T47D (cell line): Measurements from ENCODE around the gene MBD3L5.
A peak's percentile ranks its signal among the peaks of the same experiment; 100 is the strongest.
"Not testable (repeated sequence)": the region's sequence is repeated elsewhere in the genome, so short reads cannot be mapped to it uniquely, and the experiment has no call there.

Experiments
- DNase-seq, 2 experiments: peaks; one replicate each; pipeline versions ENCODE4 v3.0.0 to v3.0.0-alpha.2; 2011 to 2012; ENCODE audit warnings: low read depth in 1 of 2, low spot score in 1 of 2
- JUND ChIP-seq: IDR thresholded peaks from 2 replicates; pipeline ENCODE4 v1.6.1; 2012; ENCODE audit warnings: low read depth
- in situ Hi-C: cut with HindIII; loops from 2 replicates; pipeline ENCODE4 v1.10.0; 2016; ENCODE audit warnings: low sequenced_read_pairs, low pct_unique_long_range_greater_than_20kb

The MBD3L5 gene

GRCh38 chr19:7063339-7063738 is 33.0 kb downstream of the MBD3L5 start:
- TF ChIP-seq JUND, result no peak
- in situ Hi-C loops, result no loop called here
- DNase-seq, result no peak

DNA sequence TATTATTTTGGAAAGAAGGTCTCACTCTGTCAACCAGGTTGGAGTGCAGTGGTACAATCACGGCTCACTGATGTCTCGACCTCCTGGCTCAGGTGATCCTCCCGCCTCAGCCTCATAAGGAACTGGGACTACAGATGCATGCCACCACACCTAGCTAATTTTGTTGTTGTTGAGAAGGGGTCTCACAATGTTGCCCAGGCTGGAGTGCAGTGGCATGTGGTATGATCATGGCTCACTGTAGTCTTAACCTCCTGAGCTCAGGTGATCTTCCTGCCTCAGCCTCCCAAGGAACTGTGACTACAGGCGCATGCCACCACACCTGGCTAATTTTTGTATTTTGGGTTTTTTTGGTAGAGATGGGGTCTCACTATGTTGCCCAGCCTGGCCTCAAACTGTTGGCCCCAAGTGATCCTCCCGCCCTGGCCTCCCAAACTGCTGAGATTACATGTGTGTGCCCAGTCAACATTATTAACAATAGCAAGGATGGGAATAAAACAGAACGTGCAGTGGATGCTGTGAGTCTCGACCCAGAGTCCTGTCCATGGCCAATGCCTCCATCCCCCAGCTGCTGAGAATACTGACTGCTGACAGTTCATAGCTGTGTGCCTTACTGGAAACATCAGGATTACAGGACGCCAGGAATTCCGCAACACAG is 33.5 kb downstream of the MBD3L5 start:
- no peak for TF ChIP-seq JUND
- in situ Hi-C loops, result no loop called here
- no peak for DNase-seq

DNA sequence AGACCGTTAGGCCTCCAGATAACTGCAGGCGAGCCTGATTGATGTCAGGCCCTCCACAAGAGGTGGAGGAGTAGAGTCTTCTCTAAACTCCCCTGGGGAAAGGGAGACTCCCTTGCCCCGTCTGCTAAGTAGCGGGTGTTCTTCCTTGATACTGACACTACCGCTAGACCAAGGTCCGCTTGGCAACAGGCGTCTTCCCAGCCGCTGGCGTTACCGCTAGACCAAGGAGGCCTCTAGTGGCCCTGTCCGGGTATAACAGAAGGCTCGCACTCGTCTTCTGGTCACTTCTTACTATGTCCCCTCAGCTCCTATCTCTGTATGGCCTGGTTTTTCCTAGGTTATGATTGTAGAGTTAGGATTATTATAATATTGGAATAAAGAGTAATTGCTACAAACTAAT is 36.7 kb downstream of the MBD3L5 start:
- in situ Hi-C loops, result not testable (repeated sequence)
- DNase-seq, result peak in 1 of 2 experiments; percentile 69

- in situ Hi-C loops, result no loop called here
- TF ChIP-seq JUND, result no peak
- no peak for DNase-seq
Observed at GRCh38 chr19:7067716-7068115, 37.3 kb downstream of the MBD3L5 start.

- DNase-seq, result no peak
- in situ Hi-C loops, result no loop called here
- no peak for TF ChIP-seq JUND
Observed at GRCh38 chr19:7068599-7068998, 38.2 kb downstream of the MBD3L5 start.

GRCh38 chr19:7069042-7069903 is 38.9 kb downstream of the MBD3L5 start, which contains the start of gene ZNF557:
Gene ZNF557, plus strand, starts transcription at chr19:7069703. Its CDS starts 5,372 bp downstream, at chr19:7075075.
- peak; percentile 76 to 96 for DNase-seq
- no peak for TF ChIP-seq JUND
- in situ Hi-C loops, result no loop called here

DNA sequence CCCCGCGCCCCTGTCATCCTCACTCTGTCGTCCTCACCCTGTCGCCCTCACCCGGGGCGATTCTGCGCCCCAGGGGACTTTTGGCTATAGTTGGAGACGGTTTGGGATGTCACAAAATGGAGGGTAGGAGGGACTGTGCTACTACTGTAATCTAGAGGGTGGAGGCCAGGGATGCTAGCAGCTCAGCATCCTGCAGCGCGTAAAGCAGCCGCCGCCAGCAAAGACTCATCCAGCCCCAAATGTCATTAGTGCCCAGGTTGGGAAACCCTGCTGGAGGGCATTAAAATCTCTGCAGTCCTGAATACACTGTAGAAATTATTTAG is 39.5 kb downstream of the MBD3L5 start:
- no peak for DNase-seq
- in situ Hi-C loops, result no loop called here
- TF ChIP-seq JUND, result no peak

- no peak for DNase-seq
- in situ Hi-C loops, result no loop called here
- no peak for TF ChIP-seq JUND
Observed at GRCh38 chr19:7072541-7072940, 42.2 kb downstream of the MBD3L5 start.

DNA sequence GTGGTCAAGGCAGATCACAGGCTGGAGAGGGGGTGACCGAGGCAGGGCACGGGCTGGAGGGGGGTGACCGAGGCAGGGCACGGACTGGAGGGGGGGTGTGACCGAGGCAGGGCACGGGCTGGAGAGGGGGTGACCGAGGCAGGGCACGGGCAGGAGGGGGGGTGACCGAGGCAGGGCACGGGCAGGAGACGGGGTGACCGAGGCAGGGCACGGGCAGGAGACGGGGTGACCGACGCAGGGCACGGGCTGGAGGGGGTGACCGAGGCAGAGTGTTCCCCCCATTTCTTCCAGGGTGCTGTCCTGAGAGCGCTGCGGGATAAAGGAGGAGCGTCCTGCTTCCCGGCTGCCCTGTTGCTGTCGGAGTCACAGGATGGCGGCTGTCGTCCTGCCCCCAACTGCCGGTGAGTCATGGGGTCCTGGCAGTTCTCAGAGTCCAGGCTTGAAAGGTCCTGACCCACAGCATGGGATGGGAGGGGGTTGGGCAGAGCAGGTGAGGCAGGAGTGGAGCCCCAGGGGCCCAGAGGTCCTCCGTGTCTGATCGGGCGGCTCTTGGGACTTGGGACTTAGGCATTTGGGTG is 44.4 kb downstream of the MBD3L5 start:
- TF ChIP-seq JUND, result no peak
- in situ Hi-C loops, result no loop called here
- no peak for DNase-seq

- in situ Hi-C loops, result no loop called here
- DNase-seq, result no peak
- TF ChIP-seq JUND, result no peak
Observed at GRCh38 chr19:7076151-7076550, 45.8 kb downstream of the MBD3L5 start.

- no peak for DNase-seq
- no peak for TF ChIP-seq JUND
- in situ Hi-C loops, result no loop called here
Observed at GRCh38 chr19:7078008-7078407, 47.6 kb downstream of the MBD3L5 start.
